ENCODE measurements around the gene RETREG1.
"Not testable (repeated sequence)": the region's sequence is repeated elsewhere in the genome, so short reads cannot be mapped to it uniquely, and the experiment has no call there.

Gene RETREG1

GRCh38 chr5:16615741-16616535, 859 bp downstream of the RETREG1 start:
- peak; percentile 11 for DNase-seq

GRCh38 chr5:16612007-16612406, 4.8 kb downstream of the RETREG1 start:
- DNase-seq: no peak

GRCh38 chr5:16610896-16611295, 5.9 kb downstream of the RETREG1 start:
- not testable (repeated sequence) for DNase-seq

DNA sequence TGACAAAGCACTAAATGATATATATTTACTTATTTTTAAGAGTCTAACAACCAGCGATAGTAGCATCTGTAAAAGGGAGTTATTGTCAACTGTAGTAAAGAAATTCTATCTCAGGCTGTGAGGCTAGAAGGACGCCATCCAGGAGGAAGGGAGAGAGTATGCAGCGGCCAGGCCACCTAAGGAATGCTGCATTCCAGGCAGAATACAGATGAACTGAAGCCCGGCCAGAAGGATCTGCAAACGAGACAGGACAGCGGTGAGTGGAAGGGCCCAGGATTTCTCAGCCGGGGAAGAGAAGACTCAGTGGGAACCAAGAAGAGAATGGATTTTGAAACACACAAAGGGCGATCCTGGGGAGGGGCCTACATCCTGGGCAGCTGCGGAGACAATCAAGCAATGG, 7.4 kb downstream of the RETREG1 start:
- no peak for DNase-seq

GRCh38 chr5:16606628-16607027, 10.2 kb downstream of the RETREG1 start:
- DNase-seq: no peak

DNA sequence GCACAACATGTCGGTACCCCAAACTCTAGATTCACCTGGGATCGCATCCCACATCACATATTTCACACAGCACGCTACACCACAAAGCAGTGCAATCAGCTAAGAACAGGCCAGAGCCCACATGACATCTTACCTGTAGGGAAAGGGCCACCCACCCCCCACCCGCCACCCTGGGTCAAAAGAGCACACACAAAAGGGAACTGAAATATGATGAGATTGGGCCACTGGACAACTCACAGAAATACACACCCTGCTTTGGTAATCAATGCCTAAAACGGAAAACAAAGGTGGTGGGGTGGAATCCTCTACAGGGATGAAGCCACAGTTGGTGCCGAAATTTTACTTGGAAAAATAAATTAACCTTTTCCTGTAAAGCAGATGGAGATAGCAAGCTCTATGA, 13.1 kb downstream of the RETREG1 start:
- DNase-seq: no peak

GRCh38 chr5:16603295-16603694, 13.5 kb downstream of the RETREG1 start:
- no peak for DNase-seq

DNA sequence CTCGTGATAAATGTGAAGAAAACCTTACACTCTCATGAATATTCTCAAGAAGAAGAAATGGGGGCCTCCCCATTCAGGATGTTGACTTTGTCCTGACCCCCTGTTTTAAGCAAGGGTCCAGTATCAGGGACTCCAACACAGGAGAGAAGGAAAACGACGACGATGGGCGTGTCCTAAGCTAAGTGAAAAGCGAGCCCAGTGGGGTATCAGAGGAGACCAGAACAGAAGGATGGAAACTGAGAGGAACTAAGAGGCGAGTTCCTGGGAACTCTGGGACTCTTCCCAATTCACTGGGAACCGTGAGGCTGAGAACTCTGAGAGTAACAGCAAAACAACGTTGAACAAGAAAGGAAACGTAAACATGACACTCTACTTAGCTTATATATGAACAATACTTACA, 14.6 kb downstream of the RETREG1 start:
- DNase-seq: no peak

DNA sequence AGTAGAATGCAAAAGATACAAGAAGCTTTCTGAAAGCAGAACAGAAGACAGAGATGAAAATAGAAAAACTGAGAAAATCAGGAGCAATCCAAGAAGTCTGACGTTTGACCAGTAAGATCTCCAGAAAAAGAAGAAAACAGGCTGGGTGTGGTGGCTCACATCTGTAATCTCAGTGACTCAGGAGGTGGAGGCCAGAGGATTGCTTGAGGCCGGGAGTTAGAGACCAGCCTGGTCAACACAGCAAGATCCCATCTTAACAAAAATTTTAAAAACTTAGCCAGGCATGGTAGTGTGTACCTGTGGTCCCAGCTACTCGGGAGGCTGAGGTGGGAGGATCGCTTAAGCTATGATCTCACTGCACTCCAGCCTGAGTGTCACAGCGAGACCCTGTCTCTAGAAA, 15.9 kb downstream of the RETREG1 start:
- no peak for DNase-seq

DNA sequence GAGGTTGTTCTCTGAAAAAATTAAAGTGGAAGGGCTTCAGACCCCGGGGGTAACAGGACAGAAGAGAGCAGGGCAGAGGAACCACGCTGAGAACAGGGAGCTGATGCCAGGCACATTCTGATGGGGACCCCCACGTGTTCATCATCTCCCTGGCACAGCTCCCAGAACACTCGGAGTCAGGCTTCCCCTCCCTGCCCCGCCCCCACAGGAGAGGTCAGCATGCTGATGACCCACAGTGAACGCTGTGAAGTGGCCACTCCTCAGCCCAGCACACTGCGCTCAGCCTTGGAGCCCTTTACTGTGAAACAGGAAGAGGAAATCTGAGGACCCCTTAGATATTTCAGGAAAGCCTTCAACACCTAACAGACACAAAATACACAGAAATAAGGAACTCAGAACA, 16.4 kb downstream of the RETREG1 start:
- DNase-seq: no peak

- DNase-seq: no peak
These were observed 18.7 kb downstream of the RETREG1 start for GRCh38 chr5:16597946-16598694.

- DNase-seq: no peak
These were observed 20.2 kb downstream of the RETREG1 start for GRCh38 chr5:16596581-16596940.

GRCh38 chr5:16595881-16596580, 20.8 kb downstream of the RETREG1 start:
- DNase-seq: no peak

GRCh38 chr5:16593628-16594027, 23.2 kb downstream of the RETREG1 start:
- DNase-seq: no peak

- no peak for DNase-seq
These were observed 23.8 kb downstream of the RETREG1 start for GRCh38 chr5:16593013-16593412.

GRCh38 chr5:16592255-16592654, 24.5 kb downstream of the RETREG1 start:
- DNase-seq: no peak

GRCh38 chr5:16590685-16591084, 26.1 kb downstream of the RETREG1 start:
- DNase-seq: no peak

GRCh38 chr5:16589658-16590057, 27.1 kb downstream of the RETREG1 start:
- no peak for DNase-seq

DNA sequence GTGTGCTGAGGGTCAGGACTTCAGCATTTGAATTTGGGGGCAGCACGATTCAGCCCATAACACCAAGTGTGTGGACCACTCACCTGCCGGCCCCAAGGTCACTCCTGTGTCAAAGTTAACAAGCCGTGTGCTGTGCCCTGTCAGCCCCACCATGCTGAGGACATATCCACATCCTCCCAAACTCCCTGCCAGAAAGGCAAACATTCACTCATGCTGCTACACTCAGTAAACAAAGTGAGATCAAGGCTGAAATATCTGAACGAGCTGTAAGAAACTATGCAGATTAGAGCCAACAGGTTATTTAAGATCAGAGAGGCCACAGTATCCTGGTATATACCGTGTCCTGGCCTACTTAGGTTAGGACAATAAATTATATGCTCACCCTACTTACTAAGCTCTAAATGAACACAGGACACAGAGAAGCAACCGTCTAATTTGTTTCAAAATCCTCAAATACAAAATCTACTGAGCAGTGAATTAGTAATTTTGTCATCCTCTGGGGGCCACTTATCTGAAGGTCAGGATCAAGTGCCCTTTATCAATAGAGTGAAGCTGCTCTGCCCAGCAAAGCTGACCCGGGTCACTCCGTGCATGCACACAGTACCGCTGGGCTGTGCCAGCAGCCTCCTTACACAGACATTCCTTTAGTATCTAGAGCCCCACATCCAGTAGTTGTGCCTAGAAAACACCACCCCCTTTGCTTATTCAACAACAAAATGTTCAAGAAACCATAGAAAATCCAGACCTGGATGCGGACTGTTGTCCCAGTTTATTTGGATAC, 28.2 kb downstream of the RETREG1 start:
- DNase-seq: no peak

DNA sequence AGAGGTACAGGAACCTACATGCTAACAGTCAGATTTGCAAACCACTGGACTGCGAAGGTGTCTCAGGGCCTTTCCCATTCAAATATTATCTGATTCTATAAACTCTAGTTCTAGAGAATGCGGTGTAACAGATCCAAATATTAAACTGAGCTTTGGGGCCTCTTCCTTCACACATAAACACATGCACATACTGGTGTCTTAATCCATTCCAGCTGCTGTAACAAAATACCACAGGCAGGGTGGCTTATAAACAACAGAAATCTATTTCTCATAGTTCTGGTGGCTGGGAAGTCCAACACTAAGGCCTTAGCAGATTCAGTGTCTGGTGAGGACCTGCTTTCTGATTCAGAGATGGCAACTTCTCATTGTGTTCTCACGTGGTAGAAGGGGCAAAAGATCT, 30.2 kb downstream of the RETREG1 start:
- DNase-seq: no peak

DNA sequence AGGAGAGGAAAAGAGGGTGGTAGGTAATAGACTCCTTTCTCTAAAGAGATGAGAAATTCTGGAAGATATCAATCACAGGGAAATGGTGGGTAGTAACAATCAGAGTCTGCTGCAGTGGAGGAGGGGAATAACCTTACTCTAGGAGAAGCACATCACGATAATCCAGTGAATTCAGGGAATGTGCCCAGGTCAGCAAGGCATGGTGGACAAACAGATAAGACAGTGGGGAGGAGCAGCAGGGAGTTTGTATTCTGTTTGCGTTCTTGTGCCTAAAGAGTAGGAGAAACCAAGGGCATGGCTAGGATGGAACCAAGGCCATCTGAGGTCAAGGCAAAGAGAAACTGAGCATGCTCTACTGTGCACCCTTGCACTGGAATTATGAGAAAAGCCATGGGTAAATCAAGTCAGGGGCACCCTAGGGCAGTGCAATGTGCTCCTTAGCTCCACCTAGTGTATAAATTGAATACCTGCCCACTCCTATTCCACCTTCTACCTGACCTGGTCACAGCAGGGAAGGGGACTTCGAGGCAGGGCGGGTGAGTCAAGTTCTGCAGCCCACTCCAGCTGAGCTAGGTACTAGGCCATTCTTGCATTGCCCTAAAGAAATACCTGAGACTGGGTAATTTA, 31.6 kb downstream of the RETREG1 start:
- DNase-seq: no peak

DNA sequence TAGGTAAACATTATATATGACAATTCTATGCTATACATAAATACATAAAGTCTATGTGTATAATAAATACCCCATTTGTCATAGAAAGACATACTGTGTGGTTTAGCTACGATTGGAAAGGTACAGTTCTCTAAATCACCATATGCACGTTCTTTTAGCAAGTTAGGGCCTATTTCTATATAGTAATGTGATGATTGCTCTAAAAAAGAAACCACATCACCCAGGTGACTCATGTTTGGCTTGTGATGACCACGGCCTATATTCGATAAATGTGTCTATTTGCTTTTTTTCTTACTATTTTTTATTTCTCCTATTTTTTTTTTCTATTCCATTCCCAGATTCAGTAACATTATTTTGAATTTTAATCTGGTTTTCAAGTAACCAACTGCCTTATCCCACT, 34.7 kb downstream of the RETREG1 start:
- no peak for DNase-seq

DNA sequence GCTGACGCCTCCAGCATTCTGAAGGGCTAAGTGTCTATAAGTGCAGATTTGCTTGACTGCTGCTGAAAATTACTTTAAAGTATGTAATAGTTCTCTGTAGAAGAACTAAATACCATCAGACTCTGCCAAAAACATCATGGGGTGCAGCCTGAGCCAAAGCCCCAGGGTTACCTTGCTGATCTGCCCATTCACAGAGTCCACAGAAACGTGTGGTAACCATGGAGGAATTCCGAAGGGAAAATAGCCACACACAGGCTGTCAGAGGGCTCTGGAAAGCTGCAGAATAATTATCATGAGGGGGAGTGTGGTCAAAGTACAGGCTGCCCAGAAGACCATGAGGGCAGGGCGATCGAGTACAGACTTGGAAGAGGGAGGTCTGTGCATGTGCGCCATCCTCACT, 36.4 kb downstream of the RETREG1 start:
- DNase-seq: no peak
